Measurements from ENCODE around the gene BCL11B. TPM values are rescaled to one million over a fixed set of nuclear protein-coding genes. Genes with fewer than 3 reads are reported as not detected.

Gene BCL11B
- total RNA-seq = 0.07 and 0.14 TPM in 2 replicates

DNA sequence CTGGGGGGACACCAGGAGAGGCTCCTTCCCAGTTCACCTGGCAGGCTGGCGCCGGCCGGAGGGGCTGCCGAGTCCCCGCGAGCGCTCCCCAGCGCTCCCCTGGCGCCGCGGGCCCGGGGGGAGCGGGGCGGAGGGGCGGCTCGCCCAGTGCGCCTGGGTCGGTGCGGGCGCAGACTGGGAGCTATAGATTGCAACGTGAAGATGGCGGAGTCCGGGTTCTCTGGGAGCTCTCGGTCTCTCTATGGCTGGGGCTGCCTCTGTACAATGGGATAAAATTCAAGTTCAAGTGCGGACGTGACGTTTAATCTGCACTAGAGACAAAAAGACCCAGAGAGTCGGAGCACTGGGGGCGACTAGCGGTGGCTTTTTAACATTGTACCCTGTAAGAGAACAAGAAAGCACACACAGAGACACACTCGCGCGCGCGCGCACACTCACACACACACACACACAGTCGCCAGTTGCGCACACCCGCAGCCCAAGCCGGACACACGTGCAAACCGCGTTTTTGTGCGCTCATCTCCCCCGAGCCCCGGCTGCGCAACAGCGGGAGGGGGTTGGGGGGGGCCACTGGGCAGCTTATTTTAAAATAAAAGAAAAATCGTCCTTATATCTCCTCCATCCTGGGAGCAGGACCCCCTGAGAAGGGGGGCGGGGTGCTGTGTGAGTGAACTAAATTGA lies at the start of gene BCL11B:
BCL11B (minus strand) TSS at position 247 of the 681 bp plus-strand sequence. CDS start 979 bp downstream, outside the sequence.
- DNase-seq (ENCODE audit: low read depth, low spot score) = peak; percentile 69

DNA sequence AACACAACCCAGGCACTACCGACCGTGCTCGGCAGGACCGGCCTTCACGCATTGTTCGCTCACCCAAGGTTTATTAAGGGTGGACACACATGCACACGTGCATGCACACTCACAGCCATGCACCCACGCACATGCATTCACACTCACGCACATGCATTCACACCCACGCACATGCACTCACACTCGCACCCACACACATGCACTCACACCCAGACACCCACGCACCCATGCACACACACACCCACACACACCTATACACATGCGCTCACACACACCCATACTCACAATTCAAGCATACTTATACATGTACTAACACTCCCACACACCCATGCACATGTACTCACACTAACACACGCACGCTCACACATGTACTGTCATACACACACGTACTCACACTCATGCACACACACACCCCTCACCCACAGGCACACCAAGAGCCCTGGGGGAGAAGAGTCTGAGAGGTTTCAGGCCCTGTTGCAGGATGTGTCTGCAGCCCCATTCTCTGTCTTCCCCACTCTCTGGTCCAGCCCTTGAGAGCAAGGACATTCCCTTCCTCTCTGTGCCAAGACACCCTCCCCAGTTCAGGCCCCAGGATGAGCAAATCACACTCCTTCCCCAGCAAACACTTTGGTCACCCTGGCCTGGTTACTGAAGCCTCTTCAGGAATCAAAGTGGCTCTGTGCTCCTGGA lies 49.4 kb upstream of the BCL11B start:
- no peak for DNase-seq (ENCODE audit: low read depth, low spot score)

DNA sequence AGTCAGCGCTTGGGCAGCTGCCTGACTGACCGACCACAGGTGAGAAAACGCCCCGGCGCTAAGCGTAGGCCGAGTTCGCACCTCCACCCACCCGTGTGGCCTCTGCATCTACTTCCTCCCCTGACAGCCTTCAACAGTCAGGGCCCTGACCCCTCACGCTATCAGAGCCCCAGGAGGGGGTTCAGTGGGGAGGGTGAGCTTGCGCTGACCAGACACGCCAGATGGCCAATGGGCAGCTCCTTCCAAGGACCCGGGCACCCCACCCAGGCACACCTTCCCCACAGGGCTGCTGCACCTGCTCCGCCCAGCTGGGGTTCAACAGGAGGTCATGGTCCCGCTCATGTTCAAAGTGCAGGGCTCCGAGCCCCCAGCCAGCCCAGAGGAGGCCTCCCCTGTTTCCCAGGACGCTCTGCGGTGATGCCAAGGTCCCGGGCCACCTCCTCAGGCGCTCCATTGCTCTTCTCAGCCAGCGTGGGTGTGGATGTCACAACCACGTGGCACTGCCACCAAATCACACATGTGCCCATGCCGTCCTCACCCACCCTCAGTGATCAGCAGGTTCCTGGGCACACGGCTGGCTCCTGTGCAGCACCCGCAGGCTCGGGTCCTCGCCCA lies 48.7 kb upstream of the BCL11B start:
- DNase-seq (ENCODE audit: low read depth, low spot score) = no peak

DNA sequence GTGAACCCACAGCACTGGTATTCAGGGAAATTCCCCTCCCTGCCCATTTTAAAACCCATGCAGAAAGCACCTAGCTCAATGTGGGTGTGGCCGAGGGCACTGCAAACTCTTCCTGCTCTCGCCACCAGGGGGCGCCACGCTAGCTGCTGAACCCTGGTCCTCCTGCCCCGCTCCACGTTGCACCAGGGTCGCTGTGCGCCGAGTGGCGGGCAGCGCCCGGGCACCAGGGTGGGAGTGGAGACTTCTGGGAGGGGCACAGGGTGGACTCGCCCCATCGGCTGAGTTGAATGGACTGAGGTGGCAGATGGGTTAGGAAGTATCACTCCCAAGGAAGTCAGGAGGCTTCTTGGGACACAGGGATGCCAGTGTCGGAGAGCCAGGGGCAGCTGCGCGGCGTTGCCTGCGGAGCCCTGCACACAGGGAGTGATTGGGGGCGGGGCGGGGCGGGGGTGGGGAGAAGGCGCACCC lies 48.1 kb upstream of the BCL11B start:
- DNase-seq (ENCODE audit: low read depth, low spot score) = no peak

DNA sequence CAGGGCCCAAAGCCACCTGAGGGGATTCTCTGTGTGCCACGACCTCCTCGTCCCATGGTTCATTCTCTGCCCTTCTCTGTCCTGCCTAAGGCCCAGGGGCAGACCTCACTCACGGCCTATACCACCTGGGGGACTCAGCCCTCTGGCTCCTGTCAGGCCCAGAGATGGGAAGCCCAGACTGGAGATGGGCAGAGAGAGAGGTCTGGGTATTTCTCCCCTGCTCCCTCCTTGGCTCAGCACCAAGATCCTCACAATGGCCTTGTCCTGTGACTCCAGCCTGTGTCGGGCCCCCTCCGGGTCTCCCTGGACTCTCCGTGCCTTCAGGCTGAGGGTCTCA lies 46.9 kb upstream of the BCL11B start:
- DNase-seq (ENCODE audit: low read depth, low spot score) = no peak

DNA sequence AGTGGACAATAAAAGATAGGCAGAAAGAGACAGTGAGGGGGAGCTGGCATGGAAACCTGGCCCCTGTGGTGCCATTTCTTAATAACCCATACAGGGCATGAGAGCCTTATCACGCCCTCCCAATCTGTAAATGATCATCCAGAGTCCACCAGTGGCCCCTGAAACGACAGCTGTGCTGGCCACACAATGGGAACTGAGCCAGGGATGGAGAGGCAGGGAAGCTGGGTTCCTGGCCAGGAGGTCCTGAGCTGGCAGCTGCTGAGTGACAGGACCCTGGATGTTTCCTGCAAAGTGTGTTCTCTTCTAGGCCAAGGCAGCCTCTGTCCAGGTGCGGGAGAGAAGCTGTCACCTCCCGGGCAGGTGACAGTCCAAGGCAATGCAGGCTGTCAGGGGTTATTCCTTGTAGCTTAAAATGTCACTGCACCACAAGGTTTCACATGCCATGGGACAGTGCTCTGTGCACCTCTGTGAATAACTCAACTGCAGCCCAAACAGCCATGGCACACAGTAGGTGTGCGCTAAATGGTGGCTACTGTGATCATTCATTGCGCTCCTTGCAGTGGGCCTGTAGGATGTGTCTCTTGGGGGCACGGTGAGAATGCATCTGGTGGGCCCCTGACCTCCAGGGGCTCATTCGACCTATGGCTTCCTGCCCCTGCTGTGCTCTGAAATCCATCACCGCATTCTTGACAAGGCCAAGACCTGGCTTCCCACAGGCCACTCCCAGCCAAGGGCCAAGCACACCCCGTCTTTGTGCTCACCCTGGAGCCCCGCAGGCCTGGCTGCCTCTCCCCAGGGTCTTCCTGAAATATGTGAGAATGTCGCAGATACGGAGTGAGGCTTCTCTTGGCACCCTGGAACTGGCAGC lies 46.3 kb upstream of the BCL11B start:
- no peak for DNase-seq (ENCODE audit: low read depth, low spot score)

DNA sequence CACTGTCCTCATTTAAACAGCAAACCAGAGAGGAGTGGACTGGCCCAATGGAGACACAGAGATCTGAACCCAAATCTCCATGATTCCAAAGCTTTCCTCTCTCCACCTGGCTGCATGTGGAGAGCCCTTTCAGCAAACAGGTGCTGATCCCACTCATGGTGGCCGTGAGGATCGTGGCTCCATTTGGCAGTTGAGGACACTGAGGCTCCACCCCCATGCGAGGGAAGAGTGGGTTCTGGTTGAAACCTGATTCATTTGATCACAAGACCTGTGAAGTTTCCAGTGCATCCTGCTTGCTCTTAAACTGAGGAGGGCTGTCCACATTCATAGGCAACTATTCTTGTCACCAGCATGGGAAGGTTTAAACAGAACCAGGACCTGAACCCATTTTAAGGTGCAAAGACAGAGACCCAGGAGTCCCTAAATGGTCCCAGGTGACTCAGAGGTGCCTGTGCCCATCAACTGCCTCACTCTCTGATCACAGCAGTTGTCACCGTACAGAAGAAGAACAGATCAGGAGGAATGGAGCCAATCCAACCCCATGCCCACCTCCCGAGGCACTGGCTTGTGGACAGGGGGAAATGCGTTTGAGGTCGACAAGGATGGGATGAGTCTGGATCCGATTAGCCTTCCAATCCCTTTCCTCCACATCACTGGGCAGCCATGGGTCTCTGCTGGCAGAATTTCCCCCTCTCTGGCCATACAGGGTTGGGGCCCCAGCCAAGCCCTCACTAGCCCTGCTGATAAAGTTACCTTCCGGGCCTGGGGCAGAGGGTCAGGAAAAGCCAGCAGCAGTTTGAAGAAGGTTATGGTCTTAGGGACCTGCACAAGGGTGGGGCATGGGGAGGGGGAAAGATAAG lies 45.5 kb upstream of the BCL11B start:
- DNase-seq (ENCODE audit: low read depth, low spot score) = no peak

DNA sequence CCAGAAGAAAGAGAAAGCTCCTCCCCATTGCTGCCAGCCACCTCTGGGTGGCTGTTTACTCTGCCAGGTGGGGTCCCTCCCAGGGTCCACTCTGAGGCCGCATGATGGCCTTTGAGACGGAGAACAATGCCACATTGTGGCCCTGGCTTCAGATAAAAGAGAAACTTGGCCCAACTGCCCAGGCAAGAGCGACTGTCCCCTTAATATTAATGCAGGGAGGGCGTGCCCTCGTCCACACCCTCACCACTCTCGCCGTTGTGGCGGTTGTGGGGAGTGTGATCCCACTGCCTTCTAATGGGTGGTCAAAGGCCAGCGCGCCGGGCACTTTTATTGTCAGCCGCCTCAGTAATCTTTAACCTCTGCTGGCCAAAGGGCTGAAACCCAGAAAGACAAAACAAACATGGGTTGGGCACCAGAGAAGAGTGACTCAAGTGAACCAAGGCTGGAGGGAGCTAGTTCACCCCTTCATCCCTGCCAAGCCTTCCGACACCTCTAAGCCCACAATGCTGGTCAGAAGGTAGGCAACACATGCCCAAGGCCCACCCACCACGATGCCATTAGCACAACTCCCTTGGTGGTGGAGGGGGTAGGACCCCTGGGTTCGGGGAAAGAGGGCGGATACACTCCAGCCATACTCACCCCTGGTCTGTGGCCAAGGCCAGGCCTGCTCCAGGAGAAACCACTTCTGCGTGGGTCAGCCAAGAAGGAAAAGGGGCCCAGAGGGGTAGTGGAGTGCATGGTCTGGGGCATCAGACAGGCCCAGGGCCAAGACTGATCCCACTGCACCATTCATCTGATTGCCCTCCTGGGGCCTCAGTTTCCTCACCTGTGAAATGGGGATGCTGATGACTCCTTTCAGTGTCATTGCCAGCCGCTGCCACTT lies 44.5 kb upstream of the BCL11B start:
- DNase-seq (ENCODE audit: low read depth, low spot score) = no peak

DNA sequence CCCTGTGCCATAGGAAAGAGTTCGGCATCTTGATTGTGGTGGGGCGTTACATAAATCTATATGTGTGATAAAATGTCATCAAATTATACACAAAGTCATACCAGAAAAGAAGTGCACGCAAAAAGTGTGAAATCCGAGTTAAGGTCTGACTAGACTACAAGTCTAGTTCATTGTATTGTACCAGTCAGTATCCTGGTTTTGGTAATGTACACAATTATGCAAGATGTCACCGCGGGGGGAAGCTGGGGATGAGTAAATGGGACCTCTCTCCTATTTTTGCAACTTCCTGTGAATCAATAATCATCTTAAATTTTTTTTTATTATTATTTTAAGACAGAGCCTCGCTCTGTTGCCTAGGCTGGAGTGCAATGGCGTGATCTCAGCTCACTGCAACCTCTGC lies 43.2 kb upstream of the BCL11B start:
- DNase-seq (ENCODE audit: low read depth, low spot score) = no peak

DNA sequence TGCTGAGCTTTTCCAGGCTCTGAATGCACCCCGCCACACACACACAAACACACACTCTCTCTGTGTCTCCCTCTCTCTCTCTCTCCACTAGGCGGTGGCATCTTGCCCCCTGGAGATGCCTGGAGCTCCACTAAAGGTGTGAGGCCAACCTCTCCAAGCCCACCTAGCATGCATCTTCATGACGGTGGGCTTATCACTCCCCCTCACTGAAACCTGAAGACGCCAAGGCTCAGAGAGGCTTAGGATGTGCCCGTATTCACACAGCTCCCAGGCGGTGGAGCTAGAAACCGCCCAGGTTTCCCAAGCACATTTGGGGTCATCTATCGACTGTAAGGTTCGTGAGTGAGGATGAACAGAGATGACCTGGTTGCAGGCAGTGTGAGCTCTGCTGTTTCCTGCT lies 42.6 kb upstream of the BCL11B start:
- DNase-seq (ENCODE audit: low read depth, low spot score) = no peak

DNA sequence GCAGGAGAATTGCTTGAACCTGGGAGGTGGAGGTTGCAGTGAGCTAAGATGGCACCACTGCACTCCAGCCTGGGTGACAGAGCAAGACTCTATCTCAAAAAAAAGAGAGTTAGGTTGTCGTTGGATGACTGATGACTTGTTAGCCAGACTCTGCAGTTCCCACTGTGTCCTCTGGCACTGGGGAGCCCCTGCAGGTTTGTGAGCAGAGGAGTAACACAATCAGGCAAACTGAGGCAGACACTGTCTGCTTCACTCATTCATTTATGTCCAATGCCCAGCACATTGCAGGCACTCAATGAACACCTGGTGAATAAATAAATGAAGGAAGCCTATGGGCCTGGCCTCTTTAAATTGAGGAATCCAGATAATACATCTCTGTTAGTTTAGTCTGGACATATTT lies 41.2 kb upstream of the BCL11B start:
- no peak for DNase-seq (ENCODE audit: low read depth, low spot score)

DNA sequence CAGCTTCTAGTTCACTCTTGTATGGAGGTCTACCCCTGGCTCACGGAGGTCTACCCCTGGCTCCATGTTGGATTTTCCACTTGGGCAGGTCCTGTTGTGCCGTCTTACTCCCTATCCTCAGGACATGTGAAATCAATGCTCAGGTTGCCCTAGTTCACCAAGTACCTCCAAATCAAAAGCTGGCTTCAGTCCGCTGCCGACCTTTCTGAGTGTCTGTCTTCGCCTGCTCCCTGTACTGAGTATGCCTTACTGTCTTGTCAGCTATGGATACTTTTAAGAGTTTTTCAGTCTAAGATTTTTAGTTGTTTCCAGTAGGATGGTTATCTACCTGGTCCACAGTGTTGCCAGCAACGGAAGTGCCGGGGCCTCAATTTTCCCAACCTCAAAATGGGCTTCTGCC lies 40.1 kb upstream of the BCL11B start:
- no peak for DNase-seq (ENCODE audit: low read depth, low spot score)

DNA sequence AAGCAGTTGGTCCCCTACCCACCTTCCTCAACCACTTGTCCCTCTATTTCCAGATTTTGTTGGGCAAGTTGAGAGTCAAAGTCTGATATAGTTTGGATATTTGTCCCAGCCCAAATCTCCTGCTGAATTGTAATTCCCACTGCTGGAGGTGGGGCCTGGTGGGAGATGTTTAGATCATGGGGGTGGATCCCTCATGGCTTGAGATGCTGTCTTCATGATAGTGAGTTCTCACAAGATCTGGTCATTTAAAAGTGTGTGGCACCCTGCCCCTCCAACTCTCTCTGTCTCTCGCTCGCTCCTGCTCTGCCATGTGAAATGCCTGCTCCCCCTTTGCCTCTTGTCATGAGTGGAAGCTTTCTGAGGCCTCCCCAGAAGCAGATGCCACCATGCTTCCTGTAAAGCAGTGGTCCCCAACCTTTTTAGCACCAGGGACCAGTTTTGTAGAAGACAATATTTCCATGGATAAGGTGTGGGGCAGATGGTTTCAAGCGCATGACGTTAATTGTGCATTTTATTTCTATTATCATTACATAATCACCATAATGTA lies 37.3 kb upstream of the BCL11B start:
- DNase-seq (ENCODE audit: low read depth, low spot score) = no peak

DNA sequence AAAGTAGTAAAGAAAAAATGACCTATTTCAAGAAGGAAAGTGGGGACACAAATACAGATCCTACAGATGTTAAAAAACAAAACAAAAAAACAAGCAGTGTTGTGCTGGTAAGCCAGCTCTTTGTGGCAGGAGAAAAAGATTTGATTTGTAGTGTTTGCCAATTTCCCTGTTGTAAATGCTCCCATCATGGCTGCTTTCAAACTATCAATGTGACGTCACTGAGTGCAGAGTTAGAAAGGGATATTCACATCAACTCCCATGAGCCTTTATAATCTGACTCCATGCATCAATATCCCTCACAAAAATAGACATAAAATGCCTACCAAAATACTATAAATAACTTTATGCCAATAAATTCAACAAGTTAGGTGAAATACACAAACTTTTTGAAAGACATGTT lies 32.2 kb upstream of the BCL11B start:
- DNase-seq (ENCODE audit: low read depth, low spot score) = no peak

DNA sequence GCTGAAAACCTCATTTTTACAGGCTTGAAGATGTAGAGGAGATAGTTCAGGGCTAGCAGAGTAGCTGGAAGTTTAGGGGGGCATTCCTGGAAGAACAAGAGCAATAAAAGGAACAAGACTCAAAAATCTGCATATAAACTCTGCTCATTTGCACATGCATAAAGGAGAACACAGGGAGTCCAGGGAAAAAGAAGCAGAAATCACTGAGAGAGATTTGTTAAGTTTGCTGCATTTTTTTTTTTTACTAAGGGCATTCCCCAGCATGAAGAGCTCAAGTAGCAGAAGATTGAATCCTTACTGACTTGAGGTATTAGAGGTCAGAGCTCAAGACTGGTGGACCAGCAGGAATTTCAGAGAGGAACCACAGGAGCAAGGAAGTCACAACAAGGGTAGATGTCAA lies 28.2 kb upstream of the BCL11B start:
- DNase-seq (ENCODE audit: low read depth, low spot score) = no peak

DNA sequence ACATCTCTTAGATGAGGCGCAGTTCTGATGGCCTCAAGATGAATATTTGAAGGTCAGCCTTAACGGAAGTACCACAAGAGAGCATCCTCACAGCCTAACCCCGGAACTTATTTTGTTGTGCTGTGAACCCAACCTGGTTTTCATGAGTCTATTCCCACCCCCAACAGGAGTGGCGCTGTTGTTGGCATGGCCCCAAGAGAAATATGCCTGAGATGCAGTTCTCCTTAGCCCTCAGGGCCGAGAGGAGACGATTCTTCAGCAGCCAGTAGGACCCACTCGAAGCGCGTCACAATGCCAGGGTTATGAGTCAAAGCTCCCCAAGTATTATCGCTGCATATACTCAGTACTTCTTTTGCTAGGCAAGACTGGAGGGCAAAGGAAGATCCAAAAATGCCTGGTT lies 24.5 kb upstream of the BCL11B start:
- DNase-seq (ENCODE audit: low read depth, low spot score) = no peak

DNA sequence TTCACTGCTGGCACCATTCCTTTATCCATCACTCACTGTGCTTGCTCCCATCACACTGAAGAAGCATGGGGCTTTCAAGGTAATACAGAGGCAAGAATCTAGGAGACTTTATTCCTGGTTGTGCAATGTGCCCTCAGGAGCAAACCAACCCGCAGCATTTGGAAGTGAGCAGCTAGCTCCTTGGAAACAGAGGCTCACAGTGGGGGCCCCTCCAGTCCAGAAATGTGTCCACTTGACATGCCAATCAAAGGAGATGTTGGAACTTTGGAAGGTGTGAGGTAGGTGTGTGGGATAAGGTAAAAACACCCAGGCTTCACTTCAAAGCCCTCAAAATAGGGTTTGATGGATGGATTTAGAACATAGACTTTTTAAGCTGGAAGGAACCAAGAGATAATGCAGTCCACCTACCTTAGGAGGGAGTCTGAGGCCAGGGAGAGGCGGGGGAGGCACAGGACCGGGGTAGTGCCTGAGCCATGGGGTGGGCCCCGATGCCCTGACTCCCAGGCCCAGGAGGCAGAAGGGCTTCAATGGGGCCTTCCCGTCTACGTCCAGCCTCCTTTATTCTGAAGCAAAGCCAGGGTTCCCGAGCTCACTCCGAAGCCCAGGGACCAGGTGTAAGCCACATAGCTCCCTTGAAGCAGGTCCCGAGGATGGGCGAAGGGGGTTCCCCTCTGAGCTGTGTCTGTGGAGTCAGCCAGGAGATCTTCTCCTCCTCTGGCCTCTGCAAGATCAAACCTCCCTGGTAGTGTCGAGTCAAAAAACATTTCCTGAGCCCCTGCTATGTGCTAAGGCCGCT lies 17.6 kb upstream of the BCL11B start:
- DNase-seq (ENCODE audit: low read depth, low spot score) = no peak

DNA sequence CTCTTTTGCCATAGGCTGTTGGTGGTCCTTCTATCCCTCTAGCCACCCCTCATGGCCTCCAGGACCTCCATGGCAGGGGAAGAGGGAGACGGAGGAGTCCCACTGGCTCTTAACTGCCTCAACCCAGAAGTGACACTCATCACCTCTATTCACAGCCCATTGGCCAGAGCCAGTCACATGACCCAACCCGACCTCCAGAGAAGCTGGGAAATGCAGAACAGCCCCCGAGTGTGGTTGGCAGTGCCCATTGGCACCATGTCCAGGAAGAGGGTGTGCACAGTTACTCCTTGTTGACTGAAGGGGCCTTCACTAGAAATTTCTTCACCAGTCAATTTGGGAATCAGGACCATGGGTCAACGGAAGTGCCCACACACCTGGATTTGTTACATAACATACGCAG lies 17.0 kb upstream of the BCL11B start:
- DNase-seq (ENCODE audit: low read depth, low spot score) = no peak
